Nephron (organoid): Measurements from ENCODE around the gene PCSK5.
"Not testable (repeated sequence)": the region's sequence is repeated elsewhere in the genome, so short reads cannot be mapped to it uniquely, and the experiment has no call there.

Source experiments
- H3K27ac Mint-ChIP-seq, 3 experiments: 2 replicates each; pipeline ENCODE4 v1.8.0; 2020; ENCODE audit warnings: mixed read lengths in 3 of 3, mild to moderate bottlenecking in 2 of 3, moderate library complexity in 1 of 3
- H3K27me3 Mint-ChIP-seq: 2 replicates; pipeline ENCODE4 v1.8.0; 2021; ENCODE audit warnings: low read depth, mild to moderate bottlenecking, moderate library complexity, mixed read lengths
- H3K36me3 Mint-ChIP-seq: 2 replicates; pipeline ENCODE4 v1.8.0; 2020; ENCODE audit warnings: low read depth, mixed read lengths
- H3K4me1 Mint-ChIP-seq: 2 replicates; pipeline ENCODE4 v1.8.0; 2020; ENCODE audit warnings: mixed read lengths
- H3K4me3 Mint-ChIP-seq, 3 experiments: 2 replicates each; pipeline ENCODE4 v1.8.0; 2020; ENCODE audit warnings: mild to moderate bottlenecking in 3 of 3, mixed read lengths in 3 of 3, moderate library complexity in 2 of 3
- H3K9me3 Mint-ChIP-seq: 2 replicates; pipeline ENCODE4 v1.8.0; 2020; ENCODE audit warnings: mixed read lengths
- CTCF ChIP-seq, 3 experiments: fragments of 200-600 bp; sonication (generic); IDR thresholded peaks; one replicate each; pipeline ENCODE4 v1.5.0; 2021; ENCODE audit warnings: antibody characterized with exemption in 3 of 3; ENCODE audit not compliant: unreplicated experiment in 3 of 3

The PCSK5 gene

GRCh38 chr9:76296561-76297310 lies 406.3 kb downstream of the PCSK5 start:
- peaks cover 44% of the 10 kb centered on the region for H3K27me3 Mint-ChIP-seq
- H3K36me3 Mint-ChIP-seq, result no peaks in the 10 kb centered on the region
- H3K4me3 Mint-ChIP-seq, result peak overlapping the region; percentile 13 to 77 (median 55)
- TF ChIP-seq CTCF (IDR thresholded peaks at IDR 0.05; ENCODE audit: unreplicated experiment in 3 of 3), result no peak
- H3K27ac Mint-ChIP-seq, result peak overlapping the region in 2 of 3 experiments; percentile 82 to 86
- peaks cover 56% of the 10 kb centered on the region for H3K4me1 Mint-ChIP-seq
- no peaks in the 10 kb centered on the region for H3K9me3 Mint-ChIP-seq

- H3K9me3 Mint-ChIP-seq, result no peaks in the 10 kb centered on the region
- H3K27ac Mint-ChIP-seq, result peak overlapping the region; percentile 82 to 86 (median 84)
- H3K4me3 Mint-ChIP-seq, result peak overlapping the region; percentile 33 to 62 (median 37)
- no peaks in the 10 kb centered on the region for H3K36me3 Mint-ChIP-seq
- no peak for TF ChIP-seq CTCF (IDR thresholded peaks at IDR 0.05; ENCODE audit: unreplicated experiment in 3 of 3)
- H3K27me3 Mint-ChIP-seq, result peaks cover 36% of the 10 kb centered on the region
- peaks cover 49% of the 10 kb centered on the region for H3K4me1 Mint-ChIP-seq
Observed at GRCh38 chr9:76297721-76298239, 407.3 kb downstream of the PCSK5 start.

- H3K4me3 Mint-ChIP-seq, result no peak overlapping the region
- no peaks in the 10 kb centered on the region for H3K36me3 Mint-ChIP-seq
- H3K9me3 Mint-ChIP-seq, result no peaks in the 10 kb centered on the region
- H3K27me3 Mint-ChIP-seq, result peaks cover 29% of the 10 kb centered on the region
- H3K4me1 Mint-ChIP-seq, result peaks cover 46% of the 10 kb centered on the region
- peak in 1 of 3 experiments; percentile 18 for TF ChIP-seq CTCF (IDR thresholded peaks at IDR 0.05; ENCODE audit: unreplicated experiment in 3 of 3)
- H3K27ac Mint-ChIP-seq, result peak overlapping the region in 2 of 3 experiments; percentile 1 to 44
Observed at GRCh38 chr9:76298521-76299144, 408.2 kb downstream of the PCSK5 start.

- no peak overlapping the region for H3K4me3 Mint-ChIP-seq
- no peak overlapping the region for H3K27ac Mint-ChIP-seq
- no peaks in the 10 kb centered on the region for H3K9me3 Mint-ChIP-seq
- H3K36me3 Mint-ChIP-seq, result no peaks in the 10 kb centered on the region
- TF ChIP-seq CTCF (IDR thresholded peaks at IDR 0.05; ENCODE audit: unreplicated experiment in 3 of 3), result no peak
- H3K4me1 Mint-ChIP-seq, result peaks cover 19% of the 10 kb centered on the region
- H3K27me3 Mint-ChIP-seq, result peaks cover 14% of the 10 kb centered on the region
Observed at GRCh38 chr9:76302543-76302942, 412.1 kb downstream of the PCSK5 start.

GRCh38 chr9:76302947-76303550 lies 412.6 kb downstream of the PCSK5 start:
- Mint-ChIP-seq H3K27me3 (peaks cover 9% of the 10 kb centered on the region), H3K36me3 (no peaks in the 10 kb centered on the region), H3K27ac (no peak overlapping the region), H3K9me3 (no peaks in the 10 kb centered on the region), H3K4me3 (no peak overlapping the region), H3K4me1 (peaks cover 14% of the 10 kb centered on the region)
- peak; percentile 69 to 80 (median 72) for TF ChIP-seq CTCF (IDR thresholded peaks at IDR 0.05; ENCODE audit: unreplicated experiment in 3 of 3)

- not testable (repeated sequence) for H3K4me3 Mint-ChIP-seq, H3K27me3 Mint-ChIP-seq, H3K4me1 Mint-ChIP-seq, H3K9me3 Mint-ChIP-seq, H3K36me3 Mint-ChIP-seq, H3K27ac Mint-ChIP-seq
Observed at GRCh38 chr9:76307047-76307446, 416.6 kb downstream of the PCSK5 start.
